GM12872 (cell line): ENCODE measurements around the gene JADE3.
A peak's percentile ranks its signal among the peaks of the same experiment; 100 is the strongest.

Experiments
- CTCF ChIP-seq: IDR thresholded peaks from 3 replicates; pipeline ENCODE4 v1.5.1; 2011; ENCODE audit warnings: low read depth, mild to moderate bottlenecking, low read length, moderate library complexity; ENCODE audit not compliant: insufficient read depth

Gene JADE3

GRCh38 chrX:46882266-46882665, 30.0 kb upstream of the JADE3 start:
- no peak for TF ChIP-seq CTCF

- TF ChIP-seq CTCF, result no peak
Measured at GRCh38 chrX:46884799-46885198, 27.4 kb upstream of the JADE3 start.

- TF ChIP-seq CTCF, result no peak
Measured at GRCh38 chrX:46898207-46898606, 14.0 kb upstream of the JADE3 start.

GRCh38 chrX:46903458-46904242, 8.6 kb upstream of the JADE3 start:
- peak; percentile 72 for TF ChIP-seq CTCF

- no peak for TF ChIP-seq CTCF
Measured at GRCh38 chrX:46904626-46905025, 7.6 kb upstream of the JADE3 start.

- no peak for TF ChIP-seq CTCF
Measured at GRCh38 chrX:46910415-46910814, 1.8 kb upstream of the JADE3 start.

- TF ChIP-seq CTCF, result peak; percentile 48; the same call in 2 of the 3 replicates
Measured at GRCh38 chrX:46912603-46913491, 626 bp downstream of the JADE3 start.
